ENCODE measurements around the gene BRWD1. TPM values are rescaled to one million over a fixed set of nuclear protein-coding genes. Genes with fewer than 3 reads are reported as not detected.

Gene BRWD1
- total and polyA plus RNA-seq, 2 experiments from 2014 or later, result 35.2 to 75.5 TPM

DNA sequence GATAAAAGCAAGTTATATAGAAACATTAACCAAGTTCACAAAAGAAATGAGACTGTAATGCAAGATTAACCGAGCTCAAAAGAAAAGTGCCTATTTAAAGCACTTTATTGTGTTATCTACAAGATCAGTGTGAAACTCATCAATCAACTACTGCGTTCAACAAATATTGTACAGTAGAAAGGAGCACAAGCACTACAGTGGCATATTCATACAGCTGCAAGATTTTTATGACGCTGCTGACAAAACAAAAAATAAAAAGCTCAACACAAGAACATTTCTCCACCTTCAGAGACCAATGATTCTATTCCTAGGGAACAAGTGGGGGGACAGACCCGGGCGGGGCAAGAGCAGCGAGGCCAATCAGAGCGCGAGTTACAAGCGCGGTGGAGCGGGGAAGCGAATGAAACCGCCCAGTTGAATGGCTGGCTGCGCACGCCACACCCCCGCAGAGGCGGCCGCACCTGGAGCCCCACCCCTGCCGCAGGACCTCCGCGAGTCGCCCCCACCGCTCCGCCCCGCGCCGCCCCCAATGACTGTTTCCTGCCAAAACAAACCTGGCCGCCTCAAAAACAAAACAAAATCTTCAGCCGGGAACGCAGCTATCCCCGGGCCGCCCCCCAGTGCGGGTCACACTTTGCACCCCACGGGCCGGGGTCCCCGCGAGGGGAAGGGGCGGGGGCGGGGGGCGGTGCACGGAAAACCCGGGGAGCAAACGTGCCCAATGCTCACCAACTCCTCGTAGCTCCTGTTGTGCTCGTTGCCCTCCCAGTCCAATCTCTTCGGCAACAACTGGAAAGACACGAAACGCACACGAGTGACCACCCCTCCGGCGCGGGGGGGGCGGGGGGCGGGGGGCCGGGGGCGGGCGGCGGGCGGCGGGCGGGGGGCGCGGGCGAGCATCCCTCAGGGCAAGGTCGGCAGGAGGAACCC is 1.1 kb downstream of the BRWD1 start:
- H3K79me2 ChIP-seq (replicated peaks; ENCODE audit: insufficient read depth), result peaks cover 49% of the 10 kb centered on the region
- peak overlapping the region; percentile 19 for H3K27ac Mint-ChIP-seq
- peaks cover 13% of the 10 kb centered on the region for H3K27me3 Mint-ChIP-seq (ENCODE audit: insufficient read depth, low read depth, poor library complexity)
- H3F3A ChIP-seq (replicated peaks; ENCODE audit: low read depth), result peaks cover 4% of the 10 kb centered on the region; the same call in 1 of the 2 replicates
- ATAC-seq, result peak; percentile 71
- H3K4me3 ChIP-seq, result peak overlapping the region; percentile 73
- peaks cover 29% of the 10 kb centered on the region for H3K36me3 ChIP-seq (ENCODE audit: insufficient read depth)
- H3K27me3 ChIP-seq (ENCODE audit: insufficient read depth), result no peaks in the 10 kb centered on the region
- H3K4me2 ChIP-seq, result peak overlapping the region; percentile 79
- peak overlapping the region; percentile 94 for H3K4me3 Mint-ChIP-seq
- H3K27ac ChIP-seq (ENCODE audit: low read depth), result no peak overlapping the region; the same call in 1 of the 2 replicates
- no peaks in the 10 kb centered on the region for H3K9me2 ChIP-seq (ENCODE audit: insufficient read depth)
- TF ChIP-seq, protein P1, sequence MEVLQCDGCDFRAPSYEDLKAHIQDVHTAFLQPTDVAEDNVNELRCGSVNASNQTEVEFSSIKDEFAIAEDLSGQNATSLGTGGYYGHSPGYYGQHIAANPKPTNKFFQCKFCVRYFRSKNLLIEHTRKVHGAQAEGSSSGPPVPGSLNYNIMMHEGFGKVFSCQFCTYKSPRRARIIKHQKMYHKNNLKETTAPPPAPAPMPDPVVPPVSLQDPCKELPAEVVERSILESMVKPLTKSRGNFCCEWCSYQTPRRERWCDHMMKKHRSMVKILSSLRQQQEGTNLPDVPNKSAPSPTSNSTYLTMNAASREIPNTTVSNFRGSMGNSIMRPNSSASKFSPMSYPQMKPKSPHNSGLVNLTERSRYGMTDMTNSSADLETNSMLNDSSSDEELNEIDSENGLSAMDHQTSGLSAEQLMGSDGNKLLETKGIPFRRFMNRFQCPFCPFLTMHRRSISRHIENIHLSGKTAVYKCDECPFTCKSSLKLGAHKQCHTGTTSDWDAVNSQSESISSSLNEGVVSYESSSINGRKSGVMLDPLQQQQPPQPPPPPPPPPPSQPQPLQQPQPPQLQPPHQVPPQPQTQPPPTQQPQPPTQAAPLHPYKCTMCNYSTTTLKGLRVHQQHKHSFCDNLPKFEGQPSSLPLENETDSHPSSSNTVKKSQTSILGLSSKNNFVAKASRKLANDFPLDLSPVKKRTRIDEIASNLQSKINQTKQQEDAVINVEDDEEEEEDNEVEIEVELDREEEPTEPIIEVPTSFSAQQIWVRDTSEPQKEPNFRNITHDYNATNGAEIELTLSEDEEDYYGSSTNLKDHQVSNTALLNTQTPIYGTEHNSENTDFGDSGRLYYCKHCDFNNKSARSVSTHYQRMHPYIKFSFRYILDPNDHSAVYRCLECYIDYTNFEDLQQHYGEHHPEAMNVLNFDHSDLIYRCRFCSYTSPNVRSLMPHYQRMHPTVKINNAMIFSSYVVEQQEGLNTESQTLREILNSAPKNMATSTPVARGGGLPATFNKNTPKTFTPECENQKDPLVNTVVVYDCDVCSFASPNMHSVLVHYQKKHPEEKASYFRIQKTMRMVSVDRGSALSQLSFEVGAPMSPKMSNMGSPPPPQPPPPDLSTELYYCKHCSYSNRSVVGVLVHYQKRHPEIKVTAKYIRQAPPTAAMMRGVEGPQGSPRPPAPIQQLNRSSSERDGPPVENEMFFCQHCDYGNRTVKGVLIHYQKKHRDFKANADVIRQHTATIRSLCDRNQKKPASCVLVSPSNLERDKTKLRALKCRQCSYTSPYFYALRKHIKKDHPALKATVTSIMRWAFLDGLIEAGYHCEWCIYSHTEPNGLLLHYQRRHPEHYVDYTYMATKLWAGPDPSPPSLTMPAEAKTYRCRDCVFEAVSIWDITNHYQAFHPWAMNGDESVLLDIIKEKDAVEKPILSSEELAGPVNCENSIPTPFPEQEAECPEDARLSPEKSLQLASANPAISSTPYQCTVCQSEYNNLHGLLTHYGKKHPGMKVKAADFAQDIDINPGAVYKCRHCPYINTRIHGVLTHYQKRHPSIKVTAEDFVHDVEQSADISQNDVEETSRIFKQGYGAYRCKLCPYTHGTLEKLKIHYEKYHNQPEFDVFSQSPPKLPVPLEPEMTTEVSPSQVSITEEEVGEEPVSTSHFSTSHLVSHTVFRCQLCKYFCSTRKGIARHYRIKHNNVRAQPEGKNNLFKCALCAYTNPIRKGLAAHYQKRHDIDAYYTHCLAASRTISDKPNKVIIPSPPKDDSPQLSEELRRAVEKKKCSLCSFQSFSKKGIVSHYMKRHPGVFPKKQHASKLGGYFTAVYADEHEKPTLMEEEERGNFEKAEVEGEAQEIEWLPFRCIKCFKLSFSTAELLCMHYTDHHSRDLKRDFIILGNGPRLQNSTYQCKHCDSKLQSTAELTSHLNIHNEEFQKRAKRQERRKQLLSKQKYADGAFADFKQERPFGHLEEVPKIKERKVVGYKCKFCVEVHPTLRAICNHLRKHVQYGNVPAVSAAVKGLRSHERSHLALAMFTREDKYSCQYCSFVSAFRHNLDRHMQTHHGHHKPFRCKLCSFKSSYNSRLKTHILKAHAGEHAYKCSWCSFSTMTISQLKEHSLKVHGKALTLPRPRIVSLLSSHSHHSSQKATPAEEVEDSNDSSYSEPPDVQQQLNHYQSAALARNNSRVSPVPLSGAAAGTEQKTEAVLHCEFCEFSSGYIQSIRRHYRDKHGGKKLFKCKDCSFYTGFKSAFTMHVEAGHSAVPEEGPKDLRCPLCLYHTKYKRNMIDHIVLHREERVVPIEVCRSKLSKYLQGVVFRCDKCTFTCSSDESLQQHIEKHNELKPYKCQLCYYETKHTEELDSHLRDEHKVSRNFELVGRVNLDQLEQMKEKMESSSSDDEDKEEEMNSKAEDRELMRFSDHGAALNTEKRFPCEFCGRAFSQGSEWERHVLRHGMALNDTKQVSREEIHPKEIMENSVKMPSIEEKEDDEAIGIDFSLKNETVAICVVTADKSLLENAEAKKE (CRISPR knock-in tag; IDR thresholded peaks at IDR 0.05), result no peak
- TF ChIP-seq CREB1 (CRISPR knock-in tag; IDR thresholded peaks at IDR 0.05; ENCODE audit: low read depth), result peak; percentile 62
- H3K4me1 ChIP-seq (ENCODE audit: insufficient read depth), result peaks cover 10% of the 10 kb centered on the region
- H2AFZ ChIP-seq, result no peak overlapping the region
- H3K9me3 Mint-ChIP-seq, result peaks cover 3% of the 10 kb centered on the region; the same call in 1 of the 3 replicates
- peaks cover 43% of the 10 kb centered on the region for H3K36me3 Mint-ChIP-seq (ENCODE audit: low read depth)
- peaks cover 17% of the 10 kb centered on the region for H3K4me1 Mint-ChIP-seq
- peak; percentile 89 for DNase-seq (ENCODE audit: low spot score)
- H4K20me1 ChIP-seq (replicated peaks; ENCODE audit: insufficient read depth), result peaks cover 30% of the 10 kb centered on the region

DNA sequence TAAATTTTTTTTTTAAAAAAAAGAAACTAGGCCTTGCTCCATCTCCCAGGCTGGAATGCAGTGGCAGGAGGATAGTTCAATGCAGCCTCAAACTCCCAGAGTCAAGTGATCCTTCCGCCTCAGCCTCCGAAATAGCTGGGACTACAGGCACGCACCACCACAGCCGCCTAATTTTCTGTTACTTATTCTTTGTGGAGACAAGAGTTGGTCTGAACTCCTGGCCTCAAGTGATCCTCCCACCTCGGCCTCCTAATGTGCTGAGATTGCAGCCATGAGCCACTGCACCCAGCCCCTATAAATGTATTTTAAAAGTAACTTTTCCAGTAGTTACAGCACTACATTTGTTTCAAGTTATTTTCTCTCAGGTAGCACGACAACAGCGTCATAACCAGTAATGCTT is 2.3 kb downstream of the BRWD1 start:
- Histone ChIP-seq H3K4me1 (ENCODE audit: insufficient read depth) (peaks cover 10% of the 10 kb centered on the region), H3K27me3 (ENCODE audit: insufficient read depth) (no peaks in the 10 kb centered on the region), H3K27ac (ENCODE audit: low read depth) (0 out of 2 replicates have a peak overlapping the region, but pooled peaks have one; percentile 53), H3K4me3 (no peak overlapping the region), H3K4me2 (peak overlapping the region; percentile 68; the same call in 1 of the 2 replicates), H3K36me3 (ENCODE audit: insufficient read depth) (peaks cover 30% of the 10 kb centered on the region), H2AFZ (no peak overlapping the region), H3K9me2 (ENCODE audit: insufficient read depth) (no peaks in the 10 kb centered on the region), H3K79me2 (replicated peaks; ENCODE audit: insufficient read depth) (peaks cover 61% of the 10 kb centered on the region), H3F3A (replicated peaks; ENCODE audit: low read depth) (peaks cover 4% of the 10 kb centered on the region; the same call in 1 of the 2 replicates), H4K20me1 (replicated peaks; ENCODE audit: insufficient read depth) (peaks cover 31% of the 10 kb centered on the region)
- ATAC-seq (no peak), DNase-seq (ENCODE audit: low spot score) (no peak)
- Mint-ChIP-seq H3K27me3 (ENCODE audit: insufficient read depth, low read depth, poor library complexity) (peaks cover 13% of the 10 kb centered on the region), H3K36me3 (ENCODE audit: low read depth) (peaks cover 46% of the 10 kb centered on the region), H3K4me1 (peaks cover 17% of the 10 kb centered on the region), H3K27ac (no peak overlapping the region), H3K4me3 (no peak overlapping the region; the same call in 2 of the 3 replicates), H3K9me3 (peaks cover 3% of the 10 kb centered on the region; the same call in 1 of the 3 replicates)
- TF ChIP-seq, protein P2, sequence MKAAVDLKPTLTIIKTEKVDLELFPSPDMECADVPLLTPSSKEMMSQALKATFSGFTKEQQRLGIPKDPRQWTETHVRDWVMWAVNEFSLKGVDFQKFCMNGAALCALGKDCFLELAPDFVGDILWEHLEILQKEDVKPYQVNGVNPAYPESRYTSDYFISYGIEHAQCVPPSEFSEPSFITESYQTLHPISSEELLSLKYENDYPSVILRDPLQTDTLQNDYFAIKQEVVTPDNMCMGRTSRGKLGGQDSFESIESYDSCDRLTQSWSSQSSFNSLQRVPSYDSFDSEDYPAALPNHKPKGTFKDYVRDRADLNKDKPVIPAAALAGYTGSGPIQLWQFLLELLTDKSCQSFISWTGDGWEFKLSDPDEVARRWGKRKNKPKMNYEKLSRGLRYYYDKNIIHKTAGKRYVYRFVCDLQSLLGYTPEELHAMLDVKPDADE (IDR thresholded peaks at IDR 0.05), result no peak
- no peak for TF ChIP-seq POLR2AphosphoS5 (IDR thresholded peaks at IDR 0.05; ENCODE audit: low read depth)
- no peak for TF ChIP-seq NANOG (IDR thresholded peaks at IDR 0.05; ENCODE audit: borderline replicate concordance)
- TF ChIP-seq EZH2phosphoT487 (IDR thresholded peaks at IDR 0.05; ENCODE audit: unreplicated experiment), result no peak

Data from GM23338 (cell line).